ENCODE results near the gene SERP2. TPM values are rescaled to one million over a fixed set of nuclear protein-coding genes. Genes with fewer than 3 reads are reported as not detected.

Gene SERP2
- total RNA-seq, 1 donor from 2014 or later: 2.8 TPM

GRCh38 chr13:44436589-44437337 is 63.1 kb downstream of the SERP2 start:
- ATAC-seq (peak; percentile 93), DNase-seq (peak; percentile 96)
- peaks cover 26% of the 10 kb centered on the region for H3K4me1 ChIP-seq
- H3K9me3 ChIP-seq: no peaks in the 10 kb centered on the region
- H3K36me3 ChIP-seq: peaks cover 20% of the 10 kb centered on the region
- H3K27ac ChIP-seq: peak overlapping the region; percentile 96
- intact Hi-C loops (cut with DNase I): loop anchor here (5.0 to 10.0 kb wide), 3 partner anchors 202 to 532 kb away; no protein-coding TSS in a partner anchor
- H3K4me3 ChIP-seq: peak overlapping the region; percentile 87
- H3K27me3 ChIP-seq: no peaks in the 10 kb centered on the region
- TF ChIP-seq CTCF (IDR thresholded peaks at IDR 0.05): no peak

- intact Hi-C loops (cut with DNase I): loop anchor here (5.0 to 10.0 kb wide), 3 partner anchors 203 to 533 kb away; no protein-coding TSS in a partner anchor
- no peak for DNase-seq
- peak overlapping the region; percentile 96 for H3K27ac ChIP-seq
- H3K36me3 ChIP-seq: peaks cover 20% of the 10 kb centered on the region
- no peak for ATAC-seq
- peak; percentile 58 for TF ChIP-seq CTCF (IDR thresholded peaks at IDR 0.05)
- H3K27me3 ChIP-seq: no peaks in the 10 kb centered on the region
- H3K4me1 ChIP-seq: peaks cover 26% of the 10 kb centered on the region
- H3K4me3 ChIP-seq: peak overlapping the region; percentile 87
- no peaks in the 10 kb centered on the region for H3K9me3 ChIP-seq
Observed at GRCh38 chr13:44437356-44438233, 64.0 kb downstream of the SERP2 start.

- peaks cover 26% of the 10 kb centered on the region for H3K4me1 ChIP-seq
- intact Hi-C loops (cut with DNase I): loop anchor here (5.0 to 10.0 kb wide), 3 partner anchors 203 to 533 kb away; no protein-coding TSS in a partner anchor
Observed at GRCh38 chr13:44438234-44438579, 64.6 kb downstream of the SERP2 start.

GRCh38 chr13:44439452-44440024 is 65.9 kb downstream of the SERP2 start:
- ATAC-seq: no peak
- Histone ChIP-seq H3K4me1 (peaks cover 20% of the 10 kb centered on the region), H3K36me3 (peaks cover 2% of the 10 kb centered on the region), H3K4me3 (no peak overlapping the region), H3K27ac (no peak overlapping the region), H3K27me3 (no peaks in the 10 kb centered on the region), H3K9me3 (no peaks in the 10 kb centered on the region)
- no peak for TF ChIP-seq CTCF (IDR thresholded peaks at IDR 0.05)
- intact Hi-C loops (cut with DNase I): loop anchor here (5.0 to 10.0 kb wide), 3 partner anchors 205 to 535 kb away; no protein-coding TSS in a partner anchor
- no peak for DNase-seq

More at GRCh38 chr13:44438234-44438579, 64.6 kb downstream of the SERP2 start:
- H3K27ac ChIP-seq: no peak overlapping the region
- H3K27me3 ChIP-seq: no peaks in the 10 kb centered on the region
- DNase-seq (no peak), ATAC-seq (no peak)
- no peak for TF ChIP-seq CTCF (IDR thresholded peaks at IDR 0.05)
- H3K36me3 ChIP-seq: peaks cover 16% of the 10 kb centered on the region
- H3K9me3 ChIP-seq: no peaks in the 10 kb centered on the region
- H3K4me3 ChIP-seq: no peak overlapping the region

- H3K9me3 ChIP-seq: no peaks in the 10 kb centered on the region
- H3K27me3 ChIP-seq: no peaks in the 10 kb centered on the region
- peaks cover 18% of the 10 kb centered on the region for H3K4me1 ChIP-seq
- no peak overlapping the region for H3K27ac ChIP-seq
- ATAC-seq (no peak), DNase-seq (no peak)
- no peak for TF ChIP-seq CTCF (IDR thresholded peaks at IDR 0.05)
- H3K36me3 ChIP-seq: no peaks in the 10 kb centered on the region
- no peak overlapping the region for H3K4me3 ChIP-seq
- intact Hi-C loops (cut with DNase I): no loop called here
Observed at GRCh38 chr13:44440046-44440608, 66.5 kb downstream of the SERP2 start.
